ENCODE data around the gene COL1A2.

The COL1A2 gene

GRCh38 chr7:94452239-94452638, 57.5 kb downstream of the COL1A2 start:
- H3K4me3 ChIP-seq (ENCODE audit: insufficient read depth, low read depth, low read length), result no peak overlapping the region
- H3K27ac ChIP-seq (ENCODE audit: insufficient read depth, low read depth, low read length, poor library complexity, severe bottlenecking), result no peak overlapping the region
- no peaks in the 10 kb centered on the region for H3K27me3 ChIP-seq (ENCODE audit: control insufficient read depth, insufficient read depth, low read length, poor library complexity, severe bottlenecking)
- H3K36me3 ChIP-seq (ENCODE audit: control insufficient read depth, insufficient read depth, low read length), result no peaks in the 10 kb centered on the region
- 89 to 92% methylated on average over 3 of the region's 3 CpGs for WGBS, 2 experiments
- no peaks in the 10 kb centered on the region for H3K4me1 ChIP-seq (ENCODE audit: control insufficient read depth, insufficient read depth, low read length)
- no peaks in the 10 kb centered on the region for H3K9me3 ChIP-seq (ENCODE audit: control insufficient read depth, low read length)

- Histone ChIP-seq H3K27me3 (ENCODE audit: control insufficient read depth, insufficient read depth, low read length, poor library complexity, severe bottlenecking) (no peaks in the 10 kb centered on the region), H3K4me3 (ENCODE audit: insufficient read depth, low read depth, low read length) (no peak overlapping the region), H3K9me3 (ENCODE audit: control insufficient read depth, low read length) (no peaks in the 10 kb centered on the region), H3K36me3 (ENCODE audit: control insufficient read depth, insufficient read depth, low read length) (no peaks in the 10 kb centered on the region), H3K27ac (ENCODE audit: insufficient read depth, low read depth, low read length, poor library complexity, severe bottlenecking) (no peak overlapping the region), H3K4me1 (ENCODE audit: control insufficient read depth, insufficient read depth, low read length) (no peaks in the 10 kb centered on the region)
- WGBS, 2 experiments, result 93 to 97% methylated on average over 2 of the region's 2 CpGs
Measured at GRCh38 chr7:94453898-94454297, 59.2 kb downstream of the COL1A2 start.

- Histone ChIP-seq H3K27me3 (ENCODE audit: control insufficient read depth, insufficient read depth, low read length, poor library complexity, severe bottlenecking) (no peaks in the 10 kb centered on the region), H3K9me3 (ENCODE audit: control insufficient read depth, low read length) (no peaks in the 10 kb centered on the region), H3K4me1 (ENCODE audit: control insufficient read depth, insufficient read depth, low read length) (no peaks in the 10 kb centered on the region), H3K27ac (ENCODE audit: insufficient read depth, low read depth, low read length, poor library complexity, severe bottlenecking) (no peak overlapping the region), H3K36me3 (ENCODE audit: control insufficient read depth, insufficient read depth, low read length) (no peaks in the 10 kb centered on the region), H3K4me3 (ENCODE audit: insufficient read depth, low read depth, low read length) (no peak overlapping the region)
- 89 to 94% methylated on average over 3 to 4 of the region's 4 CpGs for WGBS, 2 experiments
Measured at GRCh38 chr7:94458041-94458440, 63.3 kb downstream of the COL1A2 start.

- no peaks in the 10 kb centered on the region for H3K4me1 ChIP-seq (ENCODE audit: control insufficient read depth, insufficient read depth, low read length)
- H3K4me3 ChIP-seq (ENCODE audit: insufficient read depth, low read depth, low read length), result no peak overlapping the region
- WGBS, 2 experiments, result 93 to 100% methylated on average over 1 of the region's 1 CpG
Measured at GRCh38 chr7:94466516-94466915, 71.8 kb downstream of the COL1A2 start.

GRCh38 chr7:94471604-94472003, 76.9 kb downstream of the COL1A2 start:
- Histone ChIP-seq H3K27ac (ENCODE audit: insufficient read depth, low read depth, low read length, poor library complexity, severe bottlenecking) (no peak overlapping the region), H3K36me3 (ENCODE audit: control insufficient read depth, insufficient read depth, low read length) (no peaks in the 10 kb centered on the region), H3K27me3 (ENCODE audit: control insufficient read depth, insufficient read depth, low read length, poor library complexity, severe bottlenecking) (no peaks in the 10 kb centered on the region), H3K4me1 (ENCODE audit: control insufficient read depth, insufficient read depth, low read length) (no peaks in the 10 kb centered on the region), H3K9me3 (ENCODE audit: control insufficient read depth, low read length) (no peaks in the 10 kb centered on the region), H3K4me3 (ENCODE audit: insufficient read depth, low read depth, low read length) (no peak overlapping the region)
- WGBS, 2 experiments, result 80 to 100% methylated on average over 1 to 2 of the region's 2 CpGs

More at GRCh38 chr7:94466516-94466915, 71.8 kb downstream of the COL1A2 start:
- Histone ChIP-seq H3K27me3 (ENCODE audit: control insufficient read depth, insufficient read depth, low read length, poor library complexity, severe bottlenecking) (no peaks in the 10 kb centered on the region), H3K36me3 (ENCODE audit: control insufficient read depth, insufficient read depth, low read length) (no peaks in the 10 kb centered on the region), H3K9me3 (ENCODE audit: control insufficient read depth, low read length) (no peaks in the 10 kb centered on the region), H3K27ac (ENCODE audit: insufficient read depth, low read depth, low read length, poor library complexity, severe bottlenecking) (no peak overlapping the region)

GRCh38 chr7:94472608-94473007, 77.9 kb downstream of the COL1A2 start:
- no peak overlapping the region for H3K27ac ChIP-seq (ENCODE audit: insufficient read depth, low read depth, low read length, poor library complexity, severe bottlenecking)
- 83% methylated on average over 1 of the region's 1 CpG; no CpG with 5 or more reads in 1 of the 2 experiments for WGBS, 2 experiments
- H3K27me3 ChIP-seq (ENCODE audit: control insufficient read depth, insufficient read depth, low read length, poor library complexity, severe bottlenecking), result no peaks in the 10 kb centered on the region
- no peaks in the 10 kb centered on the region for H3K9me3 ChIP-seq (ENCODE audit: control insufficient read depth, low read length)
- no peak overlapping the region for H3K4me3 ChIP-seq (ENCODE audit: insufficient read depth, low read depth, low read length)
- H3K36me3 ChIP-seq (ENCODE audit: control insufficient read depth, insufficient read depth, low read length), result no peaks in the 10 kb centered on the region
- H3K4me1 ChIP-seq (ENCODE audit: control insufficient read depth, insufficient read depth, low read length), result no peaks in the 10 kb centered on the region

- no peaks in the 10 kb centered on the region for H3K36me3 ChIP-seq (ENCODE audit: control insufficient read depth, insufficient read depth, low read length)
- H3K27me3 ChIP-seq (ENCODE audit: control insufficient read depth, insufficient read depth, low read length, poor library complexity, severe bottlenecking), result no peaks in the 10 kb centered on the region
- H3K4me1 ChIP-seq (ENCODE audit: control insufficient read depth, insufficient read depth, low read length), result no peaks in the 10 kb centered on the region
- 96 to 98% methylated on average over 5 of the region's 5 CpGs for WGBS, 2 experiments
- H3K9me3 ChIP-seq (ENCODE audit: control insufficient read depth, low read length), result no peaks in the 10 kb centered on the region
- no peak overlapping the region for H3K27ac ChIP-seq (ENCODE audit: insufficient read depth, low read depth, low read length, poor library complexity, severe bottlenecking)
- H3K4me3 ChIP-seq (ENCODE audit: insufficient read depth, low read depth, low read length), result no peak overlapping the region
Measured at GRCh38 chr7:94476251-94476840, 81.7 kb downstream of the COL1A2 start.

GRCh38 chr7:94477878-94478277, 83.2 kb downstream of the COL1A2 start:
- H3K9me3 ChIP-seq (ENCODE audit: control insufficient read depth, low read length), result no peaks in the 10 kb centered on the region
- no peaks in the 10 kb centered on the region for H3K27me3 ChIP-seq (ENCODE audit: control insufficient read depth, insufficient read depth, low read length, poor library complexity, severe bottlenecking)
- 100% methylated on average over 1 of the region's 1 CpG; no CpG with 5 or more reads in 1 of the 2 experiments for WGBS, 2 experiments

GRCh38 chr7:94478648-94479214, 84.0 kb downstream of the COL1A2 start:
- H3K27ac ChIP-seq (ENCODE audit: insufficient read depth, low read depth, low read length, poor library complexity, severe bottlenecking), result no peak overlapping the region
- no peaks in the 10 kb centered on the region for H3K36me3 ChIP-seq (ENCODE audit: control insufficient read depth, insufficient read depth, low read length)
- H3K9me3 ChIP-seq (ENCODE audit: control insufficient read depth, low read length), result no peaks in the 10 kb centered on the region
- no peak overlapping the region for H3K4me3 ChIP-seq (ENCODE audit: insufficient read depth, low read depth, low read length)
- WGBS, 2 experiments, result 91 to 98% methylated on average over 3 of the region's 3 CpGs
- no peaks in the 10 kb centered on the region for H3K27me3 ChIP-seq (ENCODE audit: control insufficient read depth, insufficient read depth, low read length, poor library complexity, severe bottlenecking)
- H3K4me1 ChIP-seq (ENCODE audit: control insufficient read depth, insufficient read depth, low read length), result no peaks in the 10 kb centered on the region

More at GRCh38 chr7:94477878-94478277, 83.2 kb downstream of the COL1A2 start:
- Histone ChIP-seq H3K36me3 (ENCODE audit: control insufficient read depth, insufficient read depth, low read length) (no peaks in the 10 kb centered on the region), H3K4me1 (ENCODE audit: control insufficient read depth, insufficient read depth, low read length) (no peaks in the 10 kb centered on the region), H3K27ac (ENCODE audit: insufficient read depth, low read depth, low read length, poor library complexity, severe bottlenecking) (no peak overlapping the region), H3K4me3 (ENCODE audit: insufficient read depth, low read depth, low read length) (no peak overlapping the region)

All from ectodermal cell (in vitro differentiated cells).